RWPE2 (cell line): ENCODE data around the gene TIGAR.

Experiments used
- ATAC-seq: fragments of 200-7000 bp; cut with Tn5 transposase; 3 replicates; pipeline ENCODE4 v1.9.1; 2021; ENCODE audit warnings: low read depth
- DNase-seq: peaks from one replicate; pipeline ENCODE4 v3.0.0-alpha.2; 2020; ENCODE audit warnings: low spot score
- H3K27ac ChIP-seq: fragments of 450-650 bp; 2 replicates; pipeline ENCODE4 v1.5.1; 2017; ENCODE audit warnings: mild to moderate bottlenecking; ENCODE audit not compliant: poor library complexity, severe bottlenecking
- H3K27me3 ChIP-seq: fragments of 250-450 bp; sonication (Bioruptor Pico); 2 replicates; pipeline ENCODE4 v1.5.1; 2021; ENCODE audit warnings: mild to moderate bottlenecking, moderate library complexity; ENCODE audit not compliant: insufficient read depth, poor library complexity, severe bottlenecking
- H3K36me3 ChIP-seq: fragments of 250-450 bp; sonication (Bioruptor Pico); 2 replicates; pipeline ENCODE4 v1.5.1; 2020; ENCODE audit warnings: low read depth, mild to moderate bottlenecking, moderate library complexity
- H3K4me1 ChIP-seq: fragments of 250-450 bp; sonication (Bioruptor Pico); 2 replicates; pipeline ENCODE4 v1.5.1; 2021; ENCODE audit warnings: mild to moderate bottlenecking, moderate library complexity; ENCODE audit not compliant: insufficient read depth, poor library complexity, severe bottlenecking
- H3K4me3 ChIP-seq: fragments of 250-450 bp; sonication (Bioruptor Pico); 2 replicates; pipeline ENCODE4 v1.5.1; 2021; ENCODE audit warnings: mild to moderate bottlenecking, moderate library complexity; ENCODE audit not compliant: severe bottlenecking
- H3K9me3 ChIP-seq: fragments of 250-450 bp; sonication (Bioruptor Pico); 2 replicates; pipeline ENCODE4 v1.5.1; 2021; ENCODE audit warnings: mild to moderate bottlenecking, moderate library complexity; ENCODE audit not compliant: severe bottlenecking
- TF ChIP-seq, protein P1 (sequence below): fragments of 450-650 bp; IDR thresholded peaks from one replicate; pipeline ENCODE4 v1.5.1; 2017; ENCODE audit warnings: mild to moderate bottlenecking, moderate library complexity; ENCODE audit not compliant: poor library complexity, severe bottlenecking

TIGAR gene

DNA sequence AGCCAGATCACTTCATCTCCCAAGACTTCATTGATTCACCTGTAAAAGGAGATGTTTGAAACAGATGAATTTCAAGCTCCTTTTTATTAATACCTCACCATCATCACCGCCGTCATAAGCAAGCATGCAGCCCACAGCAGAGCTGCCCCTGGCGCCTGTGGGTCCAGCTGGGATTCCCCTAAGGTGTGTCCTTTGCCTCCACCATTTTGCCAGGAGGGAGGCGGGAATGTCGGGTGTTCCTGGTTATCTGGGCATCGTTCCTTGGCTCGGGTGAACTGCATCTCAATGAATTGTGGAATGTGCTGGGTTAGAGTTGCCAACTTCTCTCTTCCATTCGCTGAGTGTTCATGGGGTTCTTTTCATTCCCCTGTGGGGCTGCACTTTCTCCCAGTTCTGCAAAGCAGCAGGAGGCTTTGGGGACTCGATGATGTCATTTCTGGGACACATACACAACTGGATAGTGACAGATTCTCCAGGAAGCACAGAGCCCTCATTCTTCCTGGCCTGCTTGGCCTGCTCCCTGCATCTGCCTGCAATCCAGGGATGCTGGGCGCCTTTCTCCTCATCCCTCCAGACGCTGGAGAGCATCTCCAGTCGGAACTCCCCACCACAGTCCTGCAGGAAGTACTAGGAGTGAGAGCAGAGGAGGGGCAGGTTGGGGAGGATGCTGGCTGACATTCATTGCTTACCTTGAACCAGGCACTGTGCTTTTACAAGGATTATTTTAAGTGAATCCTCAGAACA, 37.3 kb upstream of the TIGAR start:
- no peak for ATAC-seq
- Histone ChIP-seq H3K4me1 (peaks cover 10% of the 10 kb centered on the region), H3K36me3 (peaks cover 98% of the 10 kb centered on the region), H3K4me3 (no peak overlapping the region), H3K9me3 (no peaks in the 10 kb centered on the region), H3K27me3 (no peaks in the 10 kb centered on the region), H3K27ac (no peak overlapping the region)
- TF ChIP-seq, protein P1, sequence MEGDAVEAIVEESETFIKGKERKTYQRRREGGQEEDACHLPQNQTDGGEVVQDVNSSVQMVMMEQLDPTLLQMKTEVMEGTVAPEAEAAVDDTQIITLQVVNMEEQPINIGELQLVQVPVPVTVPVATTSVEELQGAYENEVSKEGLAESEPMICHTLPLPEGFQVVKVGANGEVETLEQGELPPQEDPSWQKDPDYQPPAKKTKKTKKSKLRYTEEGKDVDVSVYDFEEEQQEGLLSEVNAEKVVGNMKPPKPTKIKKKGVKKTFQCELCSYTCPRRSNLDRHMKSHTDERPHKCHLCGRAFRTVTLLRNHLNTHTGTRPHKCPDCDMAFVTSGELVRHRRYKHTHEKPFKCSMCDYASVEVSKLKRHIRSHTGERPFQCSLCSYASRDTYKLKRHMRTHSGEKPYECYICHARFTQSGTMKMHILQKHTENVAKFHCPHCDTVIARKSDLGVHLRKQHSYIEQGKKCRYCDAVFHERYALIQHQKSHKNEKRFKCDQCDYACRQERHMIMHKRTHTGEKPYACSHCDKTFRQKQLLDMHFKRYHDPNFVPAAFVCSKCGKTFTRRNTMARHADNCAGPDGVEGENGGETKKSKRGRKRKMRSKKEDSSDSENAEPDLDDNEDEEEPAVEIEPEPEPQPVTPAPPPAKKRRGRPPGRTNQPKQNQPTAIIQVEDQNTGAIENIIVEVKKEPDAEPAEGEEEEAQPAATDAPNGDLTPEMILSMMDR: no peak
- no peak for DNase-seq

- Histone ChIP-seq H3K27me3 (no peaks in the 10 kb centered on the region), H3K4me3 (no peak overlapping the region), H3K36me3 (peaks cover 98% of the 10 kb centered on the region), H3K9me3 (no peaks in the 10 kb centered on the region), H3K4me1 (peaks cover 6% of the 10 kb centered on the region), H3K27ac (no peak overlapping the region)
- TF ChIP-seq, protein P1: no peak
- ATAC-seq (no peak), DNase-seq (no peak)
Observed at GRCh38 chr12:4284306-4284705, 36.7 kb upstream of the TIGAR start.

- ATAC-seq (no peak), DNase-seq (no peak)
- TF ChIP-seq, protein P1: no peak
- Histone ChIP-seq H3K27ac (no peak overlapping the region), H3K9me3 (no peaks in the 10 kb centered on the region), H3K27me3 (no peaks in the 10 kb centered on the region), H3K36me3 (peaks cover 98% of the 10 kb centered on the region), H3K4me3 (no peak overlapping the region), H3K4me1 (peaks cover 6% of the 10 kb centered on the region)
Observed at GRCh38 chr12:4285070-4285469, 35.9 kb upstream of the TIGAR start.

GRCh38 chr12:4286228-4286627, 34.8 kb upstream of the TIGAR start:
- H3K4me3 ChIP-seq: no peak overlapping the region
- H3K27me3 ChIP-seq: no peaks in the 10 kb centered on the region
- H3K4me1 ChIP-seq: peaks cover 6% of the 10 kb centered on the region
- peaks cover 98% of the 10 kb centered on the region for H3K36me3 ChIP-seq
- no peaks in the 10 kb centered on the region for H3K9me3 ChIP-seq
- DNase-seq (no peak), ATAC-seq (no peak)
- TF ChIP-seq, protein P1: no peak
- H3K27ac ChIP-seq: no peak overlapping the region

- TF ChIP-seq, protein P1: no peak
- no peak overlapping the region for H3K4me3 ChIP-seq
Observed at GRCh38 chr12:4286771-4287317, 34.2 kb upstream of the TIGAR start.

More at GRCh38 chr12:4286771-4287317, 34.2 kb upstream of the TIGAR start:
- no peak for DNase-seq
- Histone ChIP-seq H3K4me1 (peaks cover 6% of the 10 kb centered on the region), H3K36me3 (peaks cover 100% of the 10 kb centered on the region), H3K27ac (peak overlapping the region; percentile 18), H3K27me3 (no peaks in the 10 kb centered on the region), H3K9me3 (no peaks in the 10 kb centered on the region)
- ATAC-seq: no peak
